T-helper 1 cell (primary cell): ENCODE results near the gene KCNC1.

Experiments
- DNase-seq, 5 donors: peaks; one replicate each; pipeline ENCODE4 v3.0.0-alpha.2; 2012 to 2020

KCNC1 gene

GRCh38 chr11:17775507-17776211 is 41.1 kb downstream of the KCNC1 start:
- DNase-seq: no peak

- no peak for DNase-seq
Observed at GRCh38 chr11:17776212-17776875, 41.8 kb downstream of the KCNC1 start.

DNA sequence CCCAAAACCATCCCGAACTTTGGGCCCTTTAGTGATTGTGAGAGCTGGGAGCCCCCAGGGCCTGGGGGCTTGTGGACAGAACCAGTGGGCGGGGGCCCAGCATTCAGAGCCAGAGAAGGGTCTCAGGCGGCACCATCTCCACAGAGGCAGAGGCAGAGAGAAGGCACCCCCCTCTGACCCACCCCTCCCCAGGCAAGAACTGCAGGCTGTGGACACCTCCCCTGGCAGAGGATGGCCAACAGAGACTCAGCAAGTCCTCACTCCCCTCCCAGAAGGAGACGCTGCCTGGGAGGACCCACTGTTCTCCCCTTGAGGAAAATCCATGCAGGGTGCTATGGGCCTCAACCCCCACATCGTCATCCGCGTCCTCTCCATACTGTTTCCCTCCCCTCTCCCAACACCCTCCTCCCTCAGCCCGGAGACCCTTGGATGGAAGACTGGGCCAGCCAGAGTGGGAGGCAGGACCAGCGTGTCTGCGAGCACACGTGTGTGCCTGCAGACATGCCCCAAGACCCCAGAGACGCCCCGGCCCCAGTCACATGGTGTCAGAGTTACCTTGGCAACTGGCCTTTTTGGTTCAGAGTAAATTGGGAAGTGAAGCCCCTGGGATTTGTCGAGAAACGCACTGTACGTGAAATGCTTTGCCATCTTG is 42.6 kb downstream of the KCNC1 start:
- no peak for DNase-seq

DNA sequence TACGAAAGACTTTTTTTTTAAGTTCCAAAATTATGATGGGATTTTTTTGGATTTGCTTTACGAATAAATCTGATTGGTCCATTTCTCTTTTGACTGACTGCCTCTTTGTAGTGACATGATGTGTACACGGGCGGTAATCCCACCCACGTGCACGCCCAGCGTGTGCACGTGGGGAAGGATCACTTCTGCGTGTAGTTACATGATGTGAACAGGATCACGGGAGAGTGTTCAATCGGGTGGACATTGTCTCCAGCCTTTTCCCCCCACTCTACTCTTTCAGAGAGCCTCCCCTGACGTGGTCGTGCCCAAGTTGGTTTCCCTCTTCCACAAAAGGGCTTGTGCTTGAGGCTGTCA is 43.1 kb downstream of the KCNC1 start:
- no peak for DNase-seq

- no peak for DNase-seq
Observed at GRCh38 chr11:17778352-17778751, 43.8 kb downstream of the KCNC1 start.

- DNase-seq: no peak
Observed at GRCh38 chr11:17778956-17779860, 44.6 kb downstream of the KCNC1 start.

DNA sequence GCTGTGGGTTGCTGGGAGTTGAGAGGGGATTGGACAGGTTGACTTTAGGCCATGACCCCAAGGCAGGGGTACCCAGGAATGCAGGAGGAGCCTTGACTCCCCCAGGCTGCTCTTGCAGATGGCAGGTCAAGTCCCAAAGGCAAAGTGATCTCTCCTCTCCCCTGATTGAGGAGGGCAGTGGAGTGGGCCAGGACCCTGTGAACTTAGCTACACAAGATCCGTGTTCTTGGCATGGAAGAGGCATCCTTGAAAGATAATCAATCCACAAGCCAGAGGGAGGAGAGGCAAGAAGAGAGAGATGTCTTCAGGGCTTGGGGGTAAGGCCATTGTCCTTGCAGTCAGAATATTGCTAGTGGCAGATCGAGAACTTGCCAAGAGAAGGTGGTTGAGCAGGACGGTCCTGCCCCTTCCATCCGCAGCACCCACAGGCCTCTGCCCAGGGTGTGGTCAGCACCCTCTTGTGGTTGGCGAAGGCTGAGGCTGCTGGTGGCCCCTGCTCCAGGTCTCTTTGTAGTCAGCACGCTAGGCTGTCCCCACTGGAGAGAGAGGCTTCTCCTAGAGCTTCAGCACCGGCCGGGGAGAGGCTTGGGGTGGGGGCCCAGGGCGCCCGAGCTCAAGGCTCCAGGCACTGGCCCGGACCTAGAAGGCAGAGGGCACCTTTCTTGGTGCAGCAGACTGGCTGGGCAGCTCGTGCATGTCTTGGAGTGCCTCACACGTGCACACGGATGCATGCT is 45.4 kb downstream of the KCNC1 start:
- DNase-seq: no peak

GRCh38 chr11:17780668-17781067 is 46.1 kb downstream of the KCNC1 start:
- DNase-seq: no peak

DNA sequence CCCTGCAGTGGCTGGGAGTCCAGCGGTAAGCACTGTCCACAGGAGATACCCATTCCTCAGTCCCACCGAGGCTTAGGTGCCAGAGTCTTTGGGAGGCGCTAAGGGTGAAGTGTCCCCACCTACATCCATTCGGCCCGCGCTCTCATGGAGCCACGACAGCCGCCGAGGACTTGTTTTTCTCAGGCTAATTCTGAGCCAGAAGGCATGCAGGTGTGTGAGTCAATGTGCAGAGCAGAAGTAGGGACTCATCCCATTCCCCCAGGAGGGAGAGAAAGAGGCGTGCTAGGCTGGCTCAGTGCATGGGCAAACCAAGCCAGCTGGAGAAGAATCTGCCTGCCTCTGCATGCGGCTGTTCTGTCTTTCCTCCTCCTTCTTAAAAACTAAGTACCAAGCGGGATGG is 46.6 kb downstream of the KCNC1 start:
- DNase-seq: no peak

DNA sequence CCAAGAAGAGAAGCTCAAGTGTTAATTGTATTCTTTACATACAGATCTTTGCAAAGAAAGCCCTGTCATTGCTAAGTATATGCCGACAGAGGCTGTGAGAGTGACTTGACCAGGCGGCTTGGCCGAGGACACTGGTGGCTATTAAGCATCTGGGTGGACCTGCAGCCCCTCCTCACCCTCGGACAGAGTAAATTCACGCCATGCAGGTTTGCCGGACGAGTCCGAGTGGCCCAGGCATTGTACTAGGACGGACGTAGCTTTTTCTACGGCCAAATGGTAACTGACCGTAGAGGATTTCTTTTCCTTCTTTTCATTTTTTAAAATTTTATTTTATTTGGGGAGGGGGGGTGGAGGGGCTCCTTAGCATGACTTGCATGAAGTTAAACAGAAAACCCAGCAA is 47.0 kb downstream of the KCNC1 start:
- no peak for DNase-seq

DNA sequence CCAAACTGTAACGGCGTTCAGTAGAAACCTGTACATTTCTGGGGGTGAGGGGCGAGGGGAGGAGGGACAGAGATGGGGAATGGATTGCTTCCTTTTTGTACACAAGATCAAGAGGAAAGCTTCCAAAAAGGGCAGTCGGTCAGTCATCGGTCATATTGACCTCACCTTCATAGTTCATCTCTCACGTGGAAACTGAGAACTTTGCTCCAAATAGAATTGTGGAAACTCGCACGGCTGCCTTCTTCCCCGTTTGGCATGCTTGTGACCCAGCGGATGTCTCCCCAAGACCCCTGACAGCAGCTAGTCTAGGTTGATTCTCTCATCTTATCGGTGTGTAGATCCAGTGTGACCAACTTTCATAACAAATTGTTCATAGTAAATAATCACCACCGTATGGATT is 47.6 kb downstream of the KCNC1 start:
- DNase-seq: no peak

DNA sequence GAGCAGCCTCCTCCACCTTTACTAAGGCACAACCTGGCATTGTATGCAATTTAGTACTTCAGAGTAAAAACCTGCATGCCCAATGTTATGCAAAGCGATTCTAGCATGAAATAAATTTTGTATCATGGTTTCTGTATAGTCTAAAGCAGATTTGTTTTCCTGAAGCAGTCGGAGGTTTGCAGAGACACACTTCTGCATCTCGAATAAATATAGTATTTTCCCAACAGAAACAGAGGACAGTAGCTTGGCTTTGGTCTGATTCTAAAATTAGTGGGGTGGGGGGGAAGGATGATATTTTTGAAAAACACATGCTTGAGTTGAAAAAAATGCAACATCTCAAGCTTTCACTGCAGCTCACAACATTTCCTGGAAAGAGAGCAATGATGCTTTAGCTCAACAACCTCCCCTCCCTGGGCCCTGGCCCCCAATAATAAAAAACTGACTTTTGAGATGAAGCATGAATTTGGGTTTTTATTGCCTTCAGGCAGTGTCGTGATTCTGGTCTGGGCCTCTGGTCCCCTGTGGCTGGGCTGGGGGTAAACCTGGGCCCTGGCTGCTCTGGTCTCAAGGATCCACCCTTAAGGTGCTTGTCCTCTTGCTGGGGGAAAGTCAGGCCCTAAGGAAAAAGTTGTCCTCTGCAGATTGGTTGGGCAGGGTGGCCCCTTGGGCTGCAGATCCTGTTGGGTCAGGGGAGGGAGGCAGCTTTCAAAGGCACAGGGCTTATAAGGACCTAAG is 48.2 kb downstream of the KCNC1 start:
- DNase-seq: no peak

GRCh38 chr11:17783878-17784277 is 49.3 kb downstream of the KCNC1 start:
- DNase-seq: no peak

DNA sequence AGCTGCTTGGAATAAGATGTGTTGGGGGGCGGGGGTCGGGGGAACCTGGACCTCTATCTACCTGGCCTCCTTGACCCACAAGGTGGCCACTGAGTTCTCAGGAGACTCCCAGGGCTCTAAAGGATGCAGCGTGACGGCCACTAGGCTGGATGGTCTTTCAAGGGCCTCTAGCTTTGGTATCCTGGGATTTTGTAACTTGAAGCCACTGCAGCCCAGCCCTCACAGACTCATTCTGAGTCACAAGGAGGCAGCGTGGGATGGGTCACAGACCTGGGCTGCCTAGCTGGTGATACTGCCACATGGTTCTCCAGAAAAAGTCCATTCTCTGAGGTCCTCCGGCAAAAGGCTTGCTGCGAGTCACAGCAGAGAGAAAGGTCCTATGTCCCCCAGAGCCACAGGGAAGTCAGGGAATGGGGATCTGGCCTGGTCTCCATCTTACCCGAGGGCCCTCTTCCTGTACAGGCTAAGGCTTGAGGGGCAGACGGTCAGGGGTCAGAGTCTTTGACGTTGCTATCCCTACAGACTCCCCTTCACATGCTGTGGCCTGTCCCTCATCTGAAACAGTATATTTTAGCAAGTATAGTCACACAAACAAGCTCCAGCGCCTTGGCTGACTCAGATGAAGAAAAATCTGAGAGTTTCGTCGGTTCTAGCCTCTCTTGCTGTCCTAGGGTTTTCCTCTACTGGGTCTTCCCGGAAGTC is 52.4 kb downstream of the KCNC1 start:
- no peak for DNase-seq

DNA sequence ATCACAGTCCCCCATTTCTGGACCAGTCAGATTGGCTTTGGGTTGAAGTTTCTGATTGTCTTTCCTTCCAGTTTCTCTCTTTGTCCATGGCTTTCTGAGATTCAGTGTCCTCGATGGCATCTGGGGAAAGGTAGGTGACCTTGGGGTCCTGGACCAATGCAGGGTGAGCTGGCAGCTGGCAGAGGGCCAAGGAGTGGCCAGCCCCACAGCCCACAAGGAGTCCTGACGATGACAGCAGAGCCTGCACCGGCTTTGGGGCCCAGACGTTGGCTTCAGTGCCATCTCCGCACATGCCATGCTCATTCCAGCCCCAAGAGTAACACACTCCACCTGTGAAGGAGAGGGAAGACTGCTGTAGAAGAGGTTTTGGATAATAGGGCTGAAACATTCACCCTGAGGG is 53.5 kb downstream of the KCNC1 start:
- no peak for DNase-seq

- no peak for DNase-seq
Observed at GRCh38 chr11:17790453-17790852, 55.9 kb downstream of the KCNC1 start.

DNA sequence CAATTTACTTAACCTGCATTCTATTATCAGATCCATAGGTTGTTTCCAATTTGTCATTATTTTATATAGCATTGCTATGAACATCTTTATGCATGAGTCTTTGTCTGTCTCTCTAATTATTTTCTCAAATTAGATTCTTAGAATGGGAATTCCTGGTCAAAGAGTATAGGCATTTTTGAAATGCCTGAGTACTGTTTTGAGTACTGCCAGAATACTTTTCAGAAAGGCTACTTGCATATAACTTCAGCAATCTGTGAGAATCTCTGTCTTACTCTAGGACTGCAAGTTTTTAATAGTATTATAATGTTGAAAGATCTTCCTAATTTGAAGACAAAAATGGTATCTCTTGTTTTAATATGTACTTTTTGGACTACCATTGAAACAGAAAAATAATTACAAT is 56.6 kb downstream of the KCNC1 start:
- no peak for DNase-seq

DNA sequence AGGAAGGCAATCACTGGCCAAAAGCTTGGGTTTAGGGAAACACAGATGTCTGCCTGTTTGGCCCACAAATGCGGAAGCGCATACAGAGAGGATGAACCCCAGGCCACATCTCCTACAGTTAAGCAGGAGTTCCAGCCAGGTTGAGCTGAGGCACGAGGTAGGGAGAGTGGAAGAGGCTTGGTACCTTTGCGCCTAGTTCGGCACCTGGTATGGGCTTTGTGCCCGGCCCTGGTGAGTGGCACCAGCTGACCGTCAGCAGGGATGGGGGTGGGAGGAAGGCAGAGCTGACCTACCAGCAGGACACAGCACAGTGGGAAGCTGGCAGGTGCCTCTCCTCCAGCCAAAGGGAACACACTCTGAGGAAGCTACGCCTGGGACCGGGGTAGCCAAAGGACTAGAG is 57.6 kb downstream of the KCNC1 start:
- DNase-seq: no peak

GRCh38 chr11:17793642-17794170 is 59.1 kb downstream of the KCNC1 start:
- no peak for DNase-seq

GRCh38 chr11:17794981-17795380 is 60.4 kb downstream of the KCNC1 start:
- DNase-seq: no peak

GRCh38 chr11:17796154-17796553 is 61.6 kb downstream of the KCNC1 start:
- no peak for DNase-seq
